Common myeloid progenitor, CD34-positive (primary cell): Measurements from ENCODE around the gene ATCAY. TPM values are rescaled to one million over a fixed set of nuclear protein-coding genes. Genes with fewer than 3 reads are reported as not detected.

ENCODE experiments used
- CTCF ChIA-PET: fragments of 350-600 bp; sonication (Branson Sonifier 250); formaldehyde crosslinking; loops from one replicate; lab custom pipeline; 2021; ENCODE audit warnings: antibody characterized with exemption; lab: Charles Lee
- POLR2A ChIA-PET: fragments of 350-600 bp; sonication (Branson Sonifier 250); formaldehyde crosslinking; loops from one replicate; lab custom pipeline; 2021; ENCODE audit warnings: antibody characterized with exemption; lab: Charles Lee
- DNase-seq, 3 donors: peaks; one replicate each; pipeline versions ENCODE4 v3.0.0 to v3.0.0-alpha.2; 2013
- H3K27ac ChIP-seq, 2 experiments: 1 replicate in 1 of 2; 2 replicates in 1 of 2; pipeline ENCODE4 v1.7.0; 2013; ENCODE audit warnings: inconsistent platforms in 2 of 2, low read length in 2 of 2, mild to moderate bottlenecking in 2 of 2, low read depth in 1 of 2, moderate library complexity in 1 of 2; ENCODE audit not compliant: severe bottlenecking in 2 of 2, insufficient read depth in 1 of 2, poor library complexity in 1 of 2
- H3K27me3 ChIP-seq, 5 experiments: replicated peaks in 2 of 5; 1 replicate in 3 of 5; 2 replicates in 2 of 5; pipeline versions ENCODE4 v1.6.1 to v1.7.0; 2013; ENCODE audit warnings: low read length in 4 of 5, mild to moderate bottlenecking in 2 of 5, moderate library complexity in 2 of 5, inconsistent platforms in 1 of 5; ENCODE audit not compliant: insufficient read depth in 5 of 5, control insufficient read depth in 4 of 5
- H3K36me3 ChIP-seq, 4 experiments: 1 replicate in 2 of 4; 2 replicates in 2 of 4; pipeline versions ENCODE4 v1.6.1 to v1.7.0; 2013; ENCODE audit warnings: low read length in 3 of 4, control low read depth in 1 of 4, mild to moderate bottlenecking in 1 of 4; ENCODE audit not compliant: control insufficient read depth in 4 of 4, insufficient read depth in 4 of 4
- H3K4me1 ChIP-seq, 4 experiments: 1 replicate in 3 of 4; 2 replicates in 1 of 4; pipeline versions ENCODE4 v1.6.1 to v1.7.1; 2013; ENCODE audit warnings: low read length in 3 of 4, mild to moderate bottlenecking in 3 of 4, control low read depth in 1 of 4, inconsistent platforms in 1 of 4, moderate library complexity in 1 of 4; ENCODE audit not compliant: control insufficient read depth in 4 of 4, insufficient read depth in 4 of 4; ENCODE audit errors: control extremely low read depth in 1 of 4
- H3K4me3 ChIP-seq, 7 experiments: 1 replicate in 4 of 7; 2 replicates in 3 of 7; pipeline versions ENCODE4 v1.5.1 to v1.7.0; 2013; ENCODE audit warnings: mild to moderate bottlenecking in 7 of 7, low read length in 6 of 7, moderate library complexity in 6 of 7, inconsistent platforms in 2 of 7, low read depth in 2 of 7, control low read depth in 1 of 7; ENCODE audit not compliant: insufficient read depth in 4 of 7, control insufficient read depth in 1 of 7; ENCODE audit errors: extremely low read depth in 1 of 7
- H3K9me3 ChIP-seq, 5 experiments: 1 replicate in 4 of 5; 2 replicates in 1 of 5; pipeline versions ENCODE4 v1.6.1 to v1.7.1; 2013; ENCODE audit warnings: low read length in 4 of 5, mild to moderate bottlenecking in 2 of 5, inconsistent platforms in 1 of 5, low read depth in 1 of 5, moderate library complexity in 1 of 5; ENCODE audit not compliant: control insufficient read depth in 4 of 5, insufficient read depth in 2 of 5; ENCODE audit errors: control extremely low read depth in 1 of 5
- WGBS: methylation state at CpG from one replicate; pipeline ENCODE4 v1.1.5; 2013; ENCODE audit not compliant: insufficient coverage; 5-methylcytosine and 5-hydroxymethylcytosine counted together
- polyA plus RNA-seq: library from polyadenylated mRNA; unstranded; fragments of 120-200 nt; gene quantifications from one replicate; pipeline ENCODE4 v1.2.1, GENCODE V29; 2013

ATCAY gene
- 0.17 TPM for polyA plus RNA-seq

- CTCF ChIA-PET: interaction anchor here (1.2 kb wide), 1 partner anchor 11 kb away, joined by 4 read pairs; no protein-coding TSS in a partner anchor
- no peak within 1 kb of the TSS for H3K27ac ChIP-seq
These were observed at the start of gene ATCAY for GRCh38 chr19:3880471-3881271. Gene ATCAY (plus strand): TSS chr19:3880685. CDS start chr19:3885768, 5,083 bp downstream.

GRCh38 chr19:3831601-3832000 is 48.9 kb upstream of the ATCAY start:
- CTCF ChIA-PET: interaction anchor here (1.8 kb wide), 1 partner anchor 9 kb away, joined by 5 read pairs; no protein-coding TSS in a partner anchor
- DNase-seq: no peak
- no peaks in the 10 kb centered on the region for H3K9me3 ChIP-seq
- no peaks in the 10 kb centered on the region for H3K36me3 ChIP-seq
- H3K4me1 ChIP-seq: no peaks in the 10 kb centered on the region
- H3K27me3 ChIP-seq: peaks cover 0 to 24% (median 0%) of the 10 kb centered on the region in 5 experiments
- POLR2A ChIA-PET: interaction anchor here (0.6 kb wide), 1 partner anchor 88 kb away, joined by 3 read pairs; no protein-coding TSS in a partner anchor
- 79% methylated on average over 16 of the region's 19 CpGs for WGBS
- H3K4me3 ChIP-seq: no peak overlapping the region
- no peak overlapping the region for H3K27ac ChIP-seq

More at GRCh38 chr19:3880471-3881271, at the start of gene ATCAY:
- Histone ChIP-seq H3K4me3 (no peak within 1 kb of the TSS), H3K36me3 (no peaks in the 10 kb centered on the region), H3K9me3 (no peaks in the 10 kb centered on the region), H3K4me1 (peaks cover 0 to 14% (median 10%) of the 10 kb centered on the region in 4 experiments), H3K27me3 (peaks cover 5 to 54% (median 17%) of the 10 kb centered on the region in 5 experiments)
- POLR2A ChIA-PET: interaction anchor here (0.5 kb wide), 1 partner anchor 39 kb away, joined by 3 read pairs; no protein-coding TSS in a partner anchor
- 3% methylated on average over 33 of the region's 49 CpGs for WGBS
- peak in 2 of 3 donors; percentile 10 to 29 for DNase-seq

GRCh38 chr19:3832001-3832400 is 48.5 kb upstream of the ATCAY start:
- WGBS: 100% methylated on average over 4 of the region's 6 CpGs

GRCh38 chr19:3833578-3834348 is 46.7 kb upstream of the ATCAY start:
- ChIA-PET CTCF (interaction anchor here (1.7 kb wide), 1 partner anchor 19 kb away, joined by 5 read pairs; no protein-coding TSS in a partner anchor), POLR2A (no interaction called here)
- Histone ChIP-seq H3K36me3 (no peaks in the 10 kb centered on the region), H3K9me3 (peaks cover 0 to 9% (median 7%) of the 10 kb centered on the region in 5 experiments), H3K27ac (no peak overlapping the region), H3K4me1 (no peaks in the 10 kb centered on the region), H3K27me3 (peaks cover 0 to 24% (median 0%) of the 10 kb centered on the region in 5 experiments), H3K4me3 (no peak overlapping the region)
- DNase-seq: no peak
- WGBS: 90% methylated on average over 24 of the region's 34 CpGs

More at GRCh38 chr19:3832001-3832400, 48.5 kb upstream of the ATCAY start:
- no peaks in the 10 kb centered on the region for H3K4me1 ChIP-seq
- H3K27me3 ChIP-seq: peaks cover 0 to 24% (median 0%) of the 10 kb centered on the region in 5 experiments
- DNase-seq: no peak
- H3K27ac ChIP-seq: no peak overlapping the region
- ChIA-PET POLR2A (interaction anchor here (0.6 kb wide), 1 partner anchor 88 kb away, joined by 3 read pairs; no protein-coding TSS in a partner anchor), CTCF (interaction anchor here (0.5 to 1.8 kb wide), 2 partner anchors 10 to 13 kb away, joined by 3 to 5 read pairs; no protein-coding TSS in a partner anchor)
- no peaks in the 10 kb centered on the region for H3K9me3 ChIP-seq
- no peak overlapping the region for H3K4me3 ChIP-seq
- no peaks in the 10 kb centered on the region for H3K36me3 ChIP-seq

GRCh38 chr19:3834349-3835054 is 46.0 kb upstream of the ATCAY start:
- no peaks in the 10 kb centered on the region for H3K36me3 ChIP-seq
- CTCF ChIA-PET: interaction anchor here (0.6 to 1.2 kb wide), 2 partner anchors 11 to 41 kb away, joined by 3 to 4 read pairs; no protein-coding TSS in a partner anchor
- peaks cover 0 to 24% (median 0%) of the 10 kb centered on the region in 5 experiments for H3K27me3 ChIP-seq
- H3K9me3 ChIP-seq: peaks cover 0 to 9% (median 7%) of the 10 kb centered on the region in 5 experiments
- no peak for DNase-seq
- POLR2A ChIA-PET: no interaction called here
- H3K4me3 ChIP-seq: no peak overlapping the region
- no peak overlapping the region for H3K27ac ChIP-seq
- H3K4me1 ChIP-seq: no peaks in the 10 kb centered on the region
- WGBS: 94% methylated on average over 28 of the region's 35 CpGs

- CTCF ChIA-PET: interaction anchor here (1.0 to 1.2 kb wide), 2 partner anchors 12 to 14 kb away, joined by 3 to 4 read pairs; no protein-coding TSS in a partner anchor
- no peak overlapping the region for H3K27ac ChIP-seq
- WGBS: 98% methylated on average over 5 of the region's 9 CpGs
- no peak overlapping the region for H3K4me3 ChIP-seq
- H3K9me3 ChIP-seq: peaks cover 0 to 9% (median 7%) of the 10 kb centered on the region in 5 experiments
- H3K36me3 ChIP-seq: no peaks in the 10 kb centered on the region
- DNase-seq: no peak
- POLR2A ChIA-PET: no interaction called here
- no peaks in the 10 kb centered on the region for H3K4me1 ChIP-seq
- H3K27me3 ChIP-seq: peaks cover 0 to 24% (median 0%) of the 10 kb centered on the region in 5 experiments
These were observed 45.4 kb upstream of the ATCAY start for GRCh38 chr19:3835055-3835435.
